Measurements from ENCODE around the gene FGA. TPM values are rescaled to one million over a fixed set of nuclear protein-coding genes. Genes with fewer than 3 reads are reported as not detected.

The FGA gene
- total and polyA plus RNA-seq, 9 of the 15 experiments (the other 6 are each of a cell fraction or from before 2014, with no cell fraction given), result 0.04 to 2.5 (median 0.07) TPM; not detected in 5

DNA sequence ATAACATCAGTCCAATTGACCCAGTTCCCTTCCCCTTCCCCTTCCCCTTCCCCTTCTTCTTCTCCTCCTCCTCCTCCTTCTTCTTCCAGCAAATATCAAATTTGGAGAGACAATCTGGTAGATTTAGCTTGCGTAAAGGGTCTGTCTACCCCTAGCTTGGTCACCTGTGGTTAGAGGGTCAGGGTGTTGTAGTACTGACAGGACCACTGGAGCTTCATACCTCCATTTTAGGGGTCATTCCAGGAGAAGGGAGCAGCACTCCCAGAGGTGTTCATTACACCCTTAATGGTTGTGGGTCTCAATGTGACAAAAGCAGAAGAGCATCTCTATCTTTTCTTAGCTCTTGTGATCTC, 31.4 kb downstream of the FGA start:
- H3K27ac ChIP-seq (ENCODE audit: extremely low read depth, low read depth, low read length), result no peak overlapping the region
- no peak overlapping the region for H3K9ac ChIP-seq (ENCODE audit: insufficient read depth in 1 of 2, low read depth in 2 of 2, low read length in 2 of 2)
- no peaks in the 10 kb centered on the region for H3K36me3 ChIP-seq (ENCODE audit: control insufficient read depth, insufficient read depth, low read length)
- no peaks in the 10 kb centered on the region for H3K79me2 ChIP-seq (ENCODE audit: control insufficient read depth, insufficient read depth, low read length)
- H3K4me1 ChIP-seq (replicated peaks in 1 of 2; ENCODE audit: control insufficient read depth in 2 of 2, insufficient read depth in 2 of 2, low read length in 2 of 2), result peaks cover 0 to 4% of the 10 kb centered on the region in 2 experiments; a peak in 1 of 5 replicates
- ChIA-PET CTCF (ENCODE audit: low intra/inter-chr PET ratio) (interaction anchor here (0.6 to 1.7 kb wide), 4 partner anchors 60 to 813 kb away, joined by 3 to 10 read pairs (median 4); no protein-coding TSS in a partner anchor), POLR2A (interaction anchor here (1.0 to 1.4 kb wide), 2 partner anchors 10 to 115 kb away, joined by 4 to 5 read pairs; no protein-coding TSS in a partner anchor)
- no peaks in the 10 kb centered on the region for H4K20me1 ChIP-seq (replicated peaks; ENCODE audit: control insufficient read depth, insufficient read depth, low read length)
- no peak overlapping the region for H2AFZ ChIP-seq (ENCODE audit: low read depth, low read length)
- no TSS peak for BruUV-seq (replicated peaks)
- intact Hi-C loops (cut with micrococcal nuclease) (loop anchor here (1.0 to 10.0 kb wide), 4 partner anchors 59 to 1396 kb away; partner anchors contain the start of gene CTSO), in situ Hi-C loops (cut with MboI) (no loop called here)
- ATAC-seq, result peak; percentile 34
- H3K9me3 ChIP-seq (replicated peaks; ENCODE audit: control insufficient read depth, insufficient read depth, low read depth, low read length), result no peaks in the 10 kb centered on the region
- DNase-seq (ENCODE audit: extremely low read depth in 1 of 4, low spot score in 3 of 4), result peak in 1 of 4 experiments; percentile 10
- FAIRE-seq, result no peak
- TF ChIP-seq HCFC1 (IDR thresholded peaks at IDR 0.05; ENCODE audit: low read depth, low read length), result no peak
- no peak for TF ChIP-seq ATF6 (CRISPR knock-in tag; IDR thresholded peaks at IDR 0.05)
- TF ChIP-seq DNMT1 (IDR thresholded peaks at IDR 0.05), result no peak
- no peak for TF ChIP-seq EHMT2 (IDR thresholded peaks at IDR 0.05)
- TF ChIP-seq ZNF695 (CRISPR knock-in tag; IDR thresholded peaks at IDR 0.05), result no peak
- no peak for TF ChIP-seq ZNF134 (CRISPR knock-in tag; conservative IDR thresholded peaks at IDR 0.05)
- TF ChIP-seq KLF6 (CRISPR knock-in tag; IDR thresholded peaks at IDR 0.05; ENCODE audit: borderline replicate concordance), result no peak
- TF ChIP-seq DMBX1 (CRISPR knock-in tag; IDR thresholded peaks at IDR 0.05; ENCODE audit: borderline replicate concordance), result no peak
- no peak for TF ChIP-seq DPF2 (IDR thresholded peaks at IDR 0.05)
- no peak for TF ChIP-seq LEF1 (IDR thresholded peaks at IDR 0.05)
- TF ChIP-seq, protein P1, sequence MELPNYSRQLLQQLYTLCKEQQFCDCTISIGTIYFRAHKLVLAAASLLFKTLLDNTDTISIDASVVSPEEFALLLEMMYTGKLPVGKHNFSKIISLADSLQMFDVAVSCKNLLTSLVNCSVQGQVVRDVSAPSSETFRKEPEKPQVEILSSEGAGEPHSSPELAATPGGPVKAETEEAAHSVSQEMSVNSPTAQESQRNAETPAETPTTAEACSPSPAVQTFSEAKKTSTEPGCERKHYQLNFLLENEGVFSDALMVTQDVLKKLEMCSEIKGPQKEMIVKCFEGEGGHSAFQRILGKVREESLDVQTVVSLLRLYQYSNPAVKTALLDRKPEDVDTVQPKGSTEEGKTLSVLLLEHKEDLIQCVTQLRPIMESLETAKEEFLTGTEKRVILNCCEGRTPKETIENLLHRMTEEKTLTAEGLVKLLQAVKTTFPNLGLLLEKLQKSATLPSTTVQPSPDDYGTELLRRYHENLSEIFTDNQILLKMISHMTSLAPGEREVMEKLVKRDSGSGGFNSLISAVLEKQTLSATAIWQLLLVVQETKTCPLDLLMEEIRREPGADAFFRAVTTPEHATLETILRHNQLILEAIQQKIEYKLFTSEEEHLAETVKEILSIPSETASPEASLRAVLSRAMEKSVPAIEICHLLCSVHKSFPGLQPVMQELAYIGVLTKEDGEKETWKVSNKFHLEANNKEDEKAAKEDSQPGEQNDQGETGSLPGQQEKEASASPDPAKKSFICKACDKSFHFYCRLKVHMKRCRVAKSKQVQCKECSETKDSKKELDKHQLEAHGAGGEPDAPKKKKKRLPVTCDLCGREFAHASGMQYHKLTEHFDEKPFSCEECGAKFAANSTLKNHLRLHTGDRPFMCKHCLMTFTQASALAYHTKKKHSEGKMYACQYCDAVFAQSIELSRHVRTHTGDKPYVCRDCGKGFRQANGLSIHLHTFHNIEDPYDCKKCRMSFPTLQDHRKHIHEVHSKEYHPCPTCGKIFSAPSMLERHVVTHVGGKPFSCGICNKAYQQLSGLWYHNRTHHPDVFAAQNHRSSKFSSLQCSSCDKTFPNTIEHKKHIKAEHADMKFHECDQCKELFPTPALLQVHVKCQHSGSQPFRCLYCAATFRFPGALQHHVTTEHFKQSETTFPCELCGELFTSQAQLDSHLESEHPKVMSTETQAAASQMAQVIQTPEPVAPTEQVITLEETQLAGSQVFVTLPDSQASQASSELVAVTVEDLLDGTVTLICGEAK (IDR thresholded peaks at IDR 0.05), result no peak
- TF ChIP-seq, protein P1 (CRISPR knock-in tag; IDR thresholded peaks at IDR 0.05), result no peak
- no peak for TF ChIP-seq KDM1A (IDR thresholded peaks at IDR 0.05)
- TF ChIP-seq ATF7 (IDR thresholded peaks at IDR 0.05), result no peak
- no peak overlapping the region for H3K4me3 ChIP-seq
- H3K4me2 ChIP-seq (ENCODE audit: insufficient read depth, low read length), result no peak overlapping the region
- no peaks in the 10 kb centered on the region; a peak in 1 of 5 replicates for H3K27me3 ChIP-seq (ENCODE audit: control insufficient read depth in 2 of 2, insufficient read depth in 2 of 2, low read length in 2 of 2)
- 0% methylated on average over 1 of the region's 1 CpG for WGBS (ENCODE audit: insufficient coverage, low coverage, missing lambda C conversion rate)
- H3K9me1 ChIP-seq (ENCODE audit: control insufficient read depth, insufficient read depth, low read length), result no peaks in the 10 kb centered on the region

Data from K562 (cell line).